Aorta (tissue), 5 donors: Measurements from ENCODE around the gene RNU6-1. TPM values are rescaled to one million over a fixed set of nuclear protein-coding genes. Genes with fewer than 3 reads are reported as not detected.
A peak's percentile ranks its signal among the peaks of the same experiment; 100 is the strongest.

Experiments used
- ATAC-seq: fragments of 200-7000 bp; cut with Tn5 transposase; one replicate; pipeline ENCODE4 v1.9.1; 2022; ENCODE audit warnings: moderate library complexity; ENCODE audit not compliant: low FRiP score
- DNase-seq, 2 donors: peaks; one replicate each; pipeline ENCODE4 v3.0.0-alpha.2; 2020
- H3K27ac ChIP-seq, 2 donors: one replicate each; pipeline ENCODE4 v1.5.1; 2013; ENCODE audit warnings: low read length in 2 of 2, mild to moderate bottlenecking in 2 of 2, moderate library complexity in 2 of 2, control low read depth in 1 of 2, inconsistent platforms in 1 of 2, low read depth in 1 of 2
- H3K27me3 ChIP-seq, 2 donors: one replicate each; pipeline ENCODE4 v1.6.1; 2013; ENCODE audit warnings: control low read depth in 1 of 2, low read length in 1 of 2, mild to moderate bottlenecking in 1 of 2, moderate library complexity in 1 of 2; ENCODE audit not compliant: insufficient read depth in 2 of 2, control insufficient read depth in 1 of 2
- H3K36me3 ChIP-seq, 2 donors: one replicate each; pipeline ENCODE4 v1.6.1; 2013; ENCODE audit warnings: control low read depth in 1 of 2, low read length in 1 of 2, mild to moderate bottlenecking in 1 of 2; ENCODE audit not compliant: insufficient read depth in 2 of 2, control insufficient read depth in 1 of 2
- H3K4me1 ChIP-seq, 2 donors: one replicate each; pipeline ENCODE4 v1.6.1; 2013; ENCODE audit warnings: low read length in 2 of 2, control low read depth in 1 of 2, mild to moderate bottlenecking in 1 of 2, moderate library complexity in 1 of 2; ENCODE audit not compliant: insufficient read depth in 2 of 2, control insufficient read depth in 1 of 2
- H3K4me3 ChIP-seq, 2 donors: one replicate each; pipeline ENCODE4 v1.5.1; 2013; ENCODE audit warnings: low read length in 2 of 2, control low read depth in 1 of 2, mild to moderate bottlenecking in 1 of 2
- H3K9me3 ChIP-seq: one replicate; pipeline ENCODE4 v1.6.1; 2013; ENCODE audit warnings: mild to moderate bottlenecking, low read length; ENCODE audit not compliant: control insufficient read depth
- WGBS, 2 donors: extraction: QIAGEN DNeasy Blood & Tissue Kit; methylation state at CpG; one replicate each; pipeline ENCODE4 v1.1.7; 2013; 5-methylcytosine and 5-hydroxymethylcytosine counted together
- intact Hi-C, 2 donors: fragments of 100-400 bp; cut with DNase I; formaldehyde crosslinking; loops; one replicate each; pipeline versions ENCODE4 v1.14.2 to v1.15.0; 2022
- polyA plus RNA-seq, 2 donors: library from polyadenylated mRNA; stranded (reverse); fragments of 200-250 nt; gene quantifications; one replicate each; pipeline ENCODE4 v1.2.3, GENCODE V29; 2013
- total RNA-seq, 2 donors: library from RNA; stranded (reverse); fragmentation: NEBNext Ultra II Directional; extraction: Animal tissue kit (Norgen Biotek cat#: 25700); gene quantifications; one replicate each; pipeline ENCODE4 v1.2.1, GENCODE V29; 2021
- donor health status: healthy with polysubstance abuse.
- donor health status: Bipolar disorder and iron deficiency.
- donor health status: DM: no; HTN: no; CAD: no.
- donor health status: DM: no; HTN: no; CAD: no.
- donor health status: DM: yes; HTN: yes; CAD: no.

The RNU6-1 gene
- total and polyA plus RNA-seq, 4 donors: not detected

DNA sequence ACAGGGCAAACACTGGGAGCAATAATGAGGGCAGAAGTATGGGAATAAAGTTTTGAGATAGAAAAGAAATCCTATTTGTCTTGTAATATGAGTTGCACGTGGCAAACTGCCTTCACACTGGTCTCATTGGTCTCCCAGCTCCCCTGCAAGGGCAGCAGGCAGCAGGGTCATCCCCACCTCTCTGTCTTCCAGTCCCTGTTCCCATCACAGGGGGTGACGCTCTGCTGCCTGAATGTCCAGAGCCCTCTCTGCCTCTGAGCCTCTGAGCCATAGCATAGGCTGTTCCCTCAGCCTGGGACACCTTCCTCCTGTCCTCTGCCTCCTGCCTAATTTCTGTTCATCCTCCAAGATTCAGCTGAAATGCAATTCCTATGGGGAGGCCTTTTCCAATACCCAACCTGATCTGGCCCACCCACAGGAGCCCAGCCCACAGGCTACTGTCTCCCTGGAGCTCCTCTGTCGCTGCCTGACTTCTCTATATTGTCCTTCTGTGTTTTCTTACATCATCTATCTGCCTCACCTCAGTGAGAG lies 26.7 kb downstream of the RNU6-1 start:
- intact Hi-C loops: no loop called here
- no peaks in the 10 kb centered on the region for H3K27me3 ChIP-seq
- DNase-seq (no peak), ATAC-seq (no peak)
- H3K4me3 ChIP-seq: no peak overlapping the region
- WGBS, 2 donors: 71 to 81% methylated on average over 3 of the region's 3 CpGs
- H3K27ac ChIP-seq: no peak overlapping the region
- no peaks in the 10 kb centered on the region for H3K4me1 ChIP-seq
- H3K36me3 ChIP-seq: no peaks in the 10 kb centered on the region
- H3K9me3 ChIP-seq: peaks cover 5% of the 10 kb centered on the region

DNA sequence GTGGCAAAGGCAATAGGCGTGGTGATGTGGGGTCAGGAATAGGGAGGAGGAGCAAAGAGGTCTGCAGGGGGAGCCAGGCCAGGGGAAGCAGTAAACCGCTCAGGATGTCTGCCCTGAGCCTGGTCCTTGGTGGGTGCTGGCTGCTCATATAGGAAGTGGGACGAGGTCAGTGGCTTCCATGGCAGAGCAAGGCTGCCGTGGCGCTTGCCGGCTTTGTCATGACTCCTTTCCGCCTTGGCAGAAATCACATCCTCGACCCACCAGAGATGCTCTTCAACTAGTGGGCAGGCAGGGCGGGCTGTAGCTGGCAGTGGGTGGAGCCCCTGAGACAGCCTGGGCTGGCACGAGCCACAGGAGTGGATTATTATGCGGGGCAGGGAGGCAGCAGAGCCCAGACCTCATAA lies 27.6 kb downstream of the RNU6-1 start:
- peak in 1 of 2 donors; percentile 55 for DNase-seq
- Histone ChIP-seq H3K9me3 (peaks cover 5% of the 10 kb centered on the region), H3K27ac (no peak overlapping the region), H3K4me3 (no peak overlapping the region), H3K36me3 (no peaks in the 10 kb centered on the region), H3K4me1 (no peaks in the 10 kb centered on the region), H3K27me3 (no peaks in the 10 kb centered on the region)
- WGBS, 2 donors: 62% methylated on average over 11 of the region's 11 CpGs
- no peak for ATAC-seq
- intact Hi-C loops: no loop called here

DNA sequence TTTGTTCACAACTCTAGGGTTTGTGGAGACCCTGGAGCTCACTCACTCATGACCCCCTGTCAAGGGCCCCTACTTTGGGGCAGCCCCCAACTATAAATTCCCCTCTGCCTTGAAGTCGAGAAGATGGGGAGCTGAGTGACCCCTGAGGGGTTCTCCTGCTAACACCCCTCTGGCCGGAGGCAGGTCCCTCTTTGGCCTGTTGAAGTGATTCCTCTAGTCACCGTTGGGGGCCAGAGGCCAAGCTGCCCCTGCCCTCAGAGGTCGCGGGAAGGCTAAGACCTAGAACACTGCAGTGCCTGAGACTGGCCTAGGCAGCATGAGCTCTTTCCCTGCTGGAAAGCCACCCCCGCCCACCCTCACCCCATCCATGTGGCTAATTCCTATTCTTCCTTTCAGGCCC lies 30.0 kb downstream of the RNU6-1 start:
- Histone ChIP-seq H3K36me3 (no peaks in the 10 kb centered on the region), H3K4me3 (no peak overlapping the region), H3K4me1 (no peaks in the 10 kb centered on the region), H3K27me3 (no peaks in the 10 kb centered on the region), H3K9me3 (peaks cover 2% of the 10 kb centered on the region), H3K27ac (no peak overlapping the region)
- WGBS, 2 donors: 79 to 82% methylated on average over 6 of the region's 6 CpGs
- ATAC-seq (no peak), DNase-seq (peak in 1 of 2 donors; percentile 67)
- intact Hi-C loops: no loop called here

DNA sequence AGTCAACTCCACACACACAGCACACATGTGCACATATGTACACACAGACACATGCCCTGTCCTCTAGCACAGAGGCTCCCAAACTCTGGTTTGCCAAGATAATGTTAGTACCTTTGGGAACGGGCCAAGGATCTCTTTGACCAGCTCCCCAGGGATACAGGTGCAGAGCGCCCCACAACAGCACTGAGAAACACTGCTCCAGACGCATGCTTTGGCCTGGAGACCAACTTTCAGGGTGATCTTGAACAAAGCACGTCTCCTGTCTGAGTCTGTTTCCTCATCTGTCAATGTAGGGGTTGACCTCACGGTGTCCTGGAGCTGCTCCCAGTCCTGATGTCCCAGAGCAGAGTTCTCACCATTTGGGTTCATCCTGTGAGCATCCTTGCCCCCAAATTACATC lies 30.4 kb downstream of the RNU6-1 start:
- WGBS, 2 donors: 91% methylated on average over 5 of the region's 5 CpGs
- Histone ChIP-seq H3K4me3 (no peak overlapping the region), H3K36me3 (no peaks in the 10 kb centered on the region), H3K27ac (no peak overlapping the region), H3K27me3 (no peaks in the 10 kb centered on the region), H3K9me3 (no peaks in the 10 kb centered on the region), H3K4me1 (no peaks in the 10 kb centered on the region)
- no peak for DNase-seq
- ATAC-seq: no peak
- intact Hi-C loops: no loop called here

DNA sequence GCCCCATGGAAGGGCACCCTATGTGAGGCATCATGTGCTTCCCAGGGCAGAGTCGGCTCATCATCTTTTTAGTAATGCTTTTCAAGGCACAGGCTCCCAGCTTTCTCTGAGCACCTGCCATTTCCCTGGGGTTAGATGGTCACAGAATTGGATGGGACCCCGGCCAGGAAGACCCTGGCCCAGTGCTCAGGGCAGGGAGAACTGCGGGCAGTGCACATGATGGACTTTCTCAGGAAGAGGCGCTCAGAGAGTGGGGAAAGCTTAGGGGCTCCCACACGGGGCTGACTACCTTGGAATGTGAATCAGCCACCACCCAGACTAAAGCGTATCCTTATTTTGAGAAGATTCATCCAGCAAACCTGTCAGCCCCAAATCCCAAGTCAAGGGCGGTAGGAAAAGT lies 31.0 kb downstream of the RNU6-1 start:
- ATAC-seq (no peak), DNase-seq (no peak)
- Histone ChIP-seq H3K36me3 (peaks cover 0 to 2% of the 10 kb centered on the region in 2 donors), H3K4me1 (no peaks in the 10 kb centered on the region), H3K9me3 (no peaks in the 10 kb centered on the region), H3K27ac (no peak overlapping the region), H3K27me3 (no peaks in the 10 kb centered on the region), H3K4me3 (no peak overlapping the region)
- 84 to 92% methylated on average over 7 of the region's 7 CpGs for WGBS, 2 donors
- intact Hi-C loops: no loop called here

DNA sequence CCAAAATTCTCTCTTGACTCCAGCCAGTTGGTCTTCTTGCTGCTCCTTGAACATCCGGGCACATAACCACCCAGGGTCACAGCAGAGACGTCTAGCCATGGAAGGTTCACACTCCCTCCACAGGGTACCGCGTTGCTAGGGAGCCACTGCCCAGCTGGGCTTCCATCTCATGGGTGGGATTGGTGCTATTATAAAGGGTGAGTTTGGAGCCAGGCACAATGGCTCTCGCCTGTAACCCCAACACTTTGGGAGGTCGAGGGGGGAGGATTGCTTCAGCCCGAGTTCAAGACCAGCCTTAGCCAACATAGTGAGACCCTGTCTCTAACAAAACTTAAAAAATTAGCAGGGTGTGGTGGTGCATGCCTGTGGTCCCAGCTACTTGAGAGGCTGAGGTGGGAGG lies 32.0 kb downstream of the RNU6-1 start:
- peaks cover 0 to 2% of the 10 kb centered on the region in 2 donors for H3K36me3 ChIP-seq
- no peak for ATAC-seq
- no peak overlapping the region for H3K4me3 ChIP-seq
- no peaks in the 10 kb centered on the region for H3K4me1 ChIP-seq
- no peak overlapping the region for H3K27ac ChIP-seq
- intact Hi-C loops: no loop called here
- H3K9me3 ChIP-seq: no peaks in the 10 kb centered on the region
- no peak for DNase-seq
- H3K27me3 ChIP-seq: no peaks in the 10 kb centered on the region
- 95 to 97% methylated on average over 7 of the region's 7 CpGs for WGBS, 2 donors

DNA sequence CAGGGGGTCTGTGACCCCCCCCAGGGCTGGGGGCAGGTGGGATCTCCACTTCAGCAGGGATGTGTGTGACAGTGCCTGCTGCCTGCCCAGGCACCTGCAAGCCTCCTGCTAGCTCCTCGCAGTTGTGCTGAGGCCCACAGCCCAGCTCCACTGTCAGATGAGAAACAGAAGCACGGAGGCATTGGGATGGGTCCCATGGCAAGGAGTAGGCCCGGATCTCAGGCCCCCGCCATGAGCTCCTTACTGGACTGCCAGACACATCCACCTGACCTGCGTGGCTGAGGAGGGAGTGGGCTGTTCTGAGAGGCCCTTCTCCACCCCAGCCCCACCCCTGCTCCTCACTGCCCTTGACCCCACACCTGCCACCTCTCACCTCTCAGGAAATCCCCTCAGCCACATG lies 32.7 kb downstream of the RNU6-1 start:
- ATAC-seq (no peak), DNase-seq (peak in 1 of 2 donors; percentile 51)
- no peaks in the 10 kb centered on the region for H3K9me3 ChIP-seq
- intact Hi-C loops: no loop called here
- H3K36me3 ChIP-seq: peaks cover 0 to 2% of the 10 kb centered on the region in 2 donors
- H3K4me1 ChIP-seq: no peaks in the 10 kb centered on the region
- H3K27me3 ChIP-seq: no peaks in the 10 kb centered on the region
- H3K4me3 ChIP-seq: no peak overlapping the region
- no peak overlapping the region for H3K27ac ChIP-seq
- WGBS, 2 donors: 94 to 95% methylated on average over 5 of the region's 5 CpGs

DNA sequence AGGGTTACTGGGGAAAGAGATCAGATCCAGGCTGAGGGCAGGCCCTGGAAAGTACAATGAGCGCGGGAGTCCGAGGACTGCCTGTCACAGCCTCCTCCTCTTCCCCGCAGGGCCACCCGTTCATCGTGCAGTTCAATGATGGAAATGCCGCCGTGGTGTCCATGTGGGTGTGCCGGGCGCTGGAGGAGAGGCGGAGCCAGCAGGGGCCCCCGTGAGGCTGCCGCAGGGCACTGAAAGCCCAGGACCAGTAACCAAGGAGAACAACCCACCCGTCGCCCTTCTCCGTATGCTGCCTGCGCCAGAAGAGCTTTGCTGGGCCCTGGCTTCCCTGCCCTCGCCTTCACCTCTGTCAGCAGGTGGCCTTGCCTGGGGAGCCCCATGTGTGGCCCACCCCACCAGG lies 33.3 kb downstream of the RNU6-1 start:
- H3K4me1 ChIP-seq: no peaks in the 10 kb centered on the region
- no peaks in the 10 kb centered on the region for H3K9me3 ChIP-seq
- no peak overlapping the region for H3K4me3 ChIP-seq
- H3K27me3 ChIP-seq: no peaks in the 10 kb centered on the region
- peak in 1 of 2 donors; percentile 51 for DNase-seq
- intact Hi-C loops: no loop called here
- peaks cover 0 to 2% of the 10 kb centered on the region in 2 donors for H3K36me3 ChIP-seq
- no peak overlapping the region for H3K27ac ChIP-seq
- 94 to 95% methylated on average over 18 of the region's 18 CpGs for WGBS, 2 donors
- ATAC-seq: no peak

DNA sequence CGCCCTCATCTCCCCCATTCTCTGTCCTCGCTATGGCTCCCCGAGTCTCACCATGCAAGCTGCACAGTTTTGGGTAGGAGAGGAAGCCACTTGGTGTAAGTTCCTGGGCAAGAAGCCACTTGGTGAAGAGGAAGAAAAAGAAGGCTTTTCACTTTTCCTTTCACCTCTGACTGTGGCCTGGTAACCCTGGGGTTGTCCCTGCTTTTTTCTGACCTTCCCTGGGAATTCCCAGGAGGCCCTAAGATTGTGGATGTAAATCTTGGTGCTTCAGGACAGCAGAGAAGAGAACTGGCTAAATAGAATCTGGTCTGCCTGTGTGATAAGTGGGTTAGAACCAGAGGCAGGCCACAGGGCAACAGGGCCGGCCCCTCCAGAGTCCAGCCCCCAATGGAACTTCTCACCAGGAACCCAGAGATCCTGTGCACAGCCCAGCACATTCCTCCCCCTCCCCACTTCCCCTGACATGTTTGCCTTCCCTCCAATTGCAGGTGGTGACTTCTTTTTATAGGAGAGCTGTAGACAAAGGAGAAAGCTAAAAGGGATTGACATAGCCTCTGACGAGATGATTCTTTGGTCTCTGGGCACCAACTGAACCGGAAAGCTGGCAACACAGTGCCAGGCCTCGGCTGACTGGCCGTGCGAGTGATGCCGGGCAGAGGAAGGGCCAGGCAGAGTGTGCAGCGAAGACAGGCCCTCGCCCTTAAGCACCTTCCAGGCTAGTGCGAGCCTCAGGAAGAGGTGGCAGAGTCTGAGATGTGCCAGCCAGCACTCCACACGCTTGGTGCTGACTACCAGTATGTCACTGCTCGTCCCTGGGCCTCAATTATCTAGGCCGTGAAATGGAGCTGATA lies 34.0 kb downstream of the RNU6-1 start:
- Histone ChIP-seq H3K27me3 (no peaks in the 10 kb centered on the region), H3K4me1 (no peaks in the 10 kb centered on the region), H3K36me3 (peaks cover 0 to 2% of the 10 kb centered on the region in 2 donors), H3K4me3 (no peak overlapping the region), H3K9me3 (no peaks in the 10 kb centered on the region), H3K27ac (no peak overlapping the region)
- DNase-seq: no peak
- intact Hi-C loops: no loop called here
- 90 to 91% methylated on average over 16 of the region's 16 CpGs for WGBS, 2 donors
- ATAC-seq: no peak
